HG02763 (cell line): ENCODE data around the gene SPRING1.
"Not testable (repeated sequence)": the region's sequence is repeated elsewhere in the genome, so short reads cannot be mapped to it uniquely, and the experiment has no call there.

Experiments used
- ATAC-seq: cut with Tn5 transposase; IDR thresholded peaks from one replicate; pipeline ENCODE4 v1.9.1; 2021; ENCODE audit warnings: mild to moderate bottlenecking, moderate library complexity; ENCODE audit not compliant: unreplicated experiment

The SPRING1 gene

GRCh38 chr12:116737774-116738657 is at the start of gene SPRING1, which contains the start of gene RNFT2:
Gene SPRING1, minus strand, starts transcription at chr12:116738069. Its CDS starts 169 bp downstream, at chr12:116737900.
Gene RNFT2, plus strand, starts transcription at chr12:116738315. Its CDS starts 2,183 bp downstream, at chr12:116740498.
- ATAC-seq: peak; percentile 97

GRCh38 chr12:116784238-116784612 is 46.4 kb upstream of the SPRING1 start:
- no peak for ATAC-seq

- ATAC-seq: no peak
These were observed 45.8 kb upstream of the SPRING1 start for GRCh38 chr12:116783525-116784237.

GRCh38 chr12:116780942-116781341 is 43.1 kb upstream of the SPRING1 start:
- ATAC-seq: no peak

- no peak for ATAC-seq
These were observed 41.7 kb upstream of the SPRING1 start for GRCh38 chr12:116779597-116779996.

GRCh38 chr12:116777245-116777644 is 39.4 kb upstream of the SPRING1 start:
- ATAC-seq: no peak

- ATAC-seq: no peak
These were observed 36.2 kb upstream of the SPRING1 start for GRCh38 chr12:116774020-116774419.

- no peak for ATAC-seq
These were observed 35.4 kb upstream of the SPRING1 start for GRCh38 chr12:116773276-116773731.

- ATAC-seq: no peak
These were observed 33.8 kb upstream of the SPRING1 start for GRCh38 chr12:116771651-116772050.

- no peak for ATAC-seq
These were observed 28.9 kb upstream of the SPRING1 start for GRCh38 chr12:116766746-116767145.

- ATAC-seq: no peak
These were observed 28.4 kb upstream of the SPRING1 start for GRCh38 chr12:116766285-116766684.

GRCh38 chr12:116765271-116765670 is 27.4 kb upstream of the SPRING1 start:
- no peak for ATAC-seq

- ATAC-seq: no peak
These were observed 23.6 kb upstream of the SPRING1 start for GRCh38 chr12:116761499-116761898.

- ATAC-seq: no peak
These were observed 22.8 kb upstream of the SPRING1 start for GRCh38 chr12:116760622-116761020.

GRCh38 chr12:116759783-116760621 is 22.1 kb upstream of the SPRING1 start:
- no peak for ATAC-seq

GRCh38 chr12:116754783-116755182 is 16.9 kb upstream of the SPRING1 start:
- not testable (repeated sequence) for ATAC-seq

GRCh38 chr12:116754097-116754496 is 16.2 kb upstream of the SPRING1 start:
- not testable (repeated sequence) for ATAC-seq

GRCh38 chr12:116750298-116750697 is 12.4 kb upstream of the SPRING1 start:
- no peak for ATAC-seq

- no peak for ATAC-seq
These were observed 12.0 kb upstream of the SPRING1 start for GRCh38 chr12:116749884-116750283.

- ATAC-seq: no peak
These were observed 7.7 kb upstream of the SPRING1 start for GRCh38 chr12:116745554-116745953.

GRCh38 chr12:116744766-116745165 is 6.9 kb upstream of the SPRING1 start:
- ATAC-seq: no peak
